ENCODE data around the gene CAPN11. TPM values are rescaled to one million over a fixed set of nuclear protein-coding genes. Genes with fewer than 3 reads are reported as not detected.

Gene CAPN11
- total and polyA plus RNA-seq, 2 donors (not counting 1 experiment from before 2014, with no cell fraction given) = not detected

- Histone ChIP-seq H3K4me3 (replicated peaks in 1 of 4; ENCODE audit: control extremely low read depth in 1 of 4, insufficient read depth in 1 of 4, low read depth in 3 of 4, low read length in 4 of 4) (no peak overlapping the region), H2AFZ (ENCODE audit: low read length) (no peak overlapping the region), H3K27me3 (ENCODE audit: control insufficient read depth, insufficient read depth, low read length) (peaks cover 3% of the 10 kb centered on the region), H3K79me2 (ENCODE audit: control insufficient read depth, insufficient read depth, low read length) (no peaks in the 10 kb centered on the region), H3K9me3 (ENCODE audit: control insufficient read depth, insufficient read depth, low read depth, low read length) (no peaks in the 10 kb centered on the region), H3K4me1 (ENCODE audit: control insufficient read depth, extremely low read depth, insufficient read depth, low read length) (no peaks in the 10 kb centered on the region), H4K20me1 (ENCODE audit: control insufficient read depth, extremely low read depth, insufficient read depth, low read length) (no peaks in the 10 kb centered on the region), H3K36me3 (ENCODE audit: control insufficient read depth, insufficient read depth, low read length) (no peaks in the 10 kb centered on the region), H3K27ac (ENCODE audit: insufficient read depth, low read length) (no peak overlapping the region), H3K9ac (ENCODE audit: insufficient read depth, low read length) (no peak overlapping the region), H3K4me2 (ENCODE audit: extremely low read depth, insufficient read depth, low read length) (no peak overlapping the region)
- TF ChIP-seq CTCF (conservative IDR thresholded peaks at IDR 0.05 in 1 of 2, IDR thresholded peaks at IDR 0.05 in 1 of 2; ENCODE audit: low read depth in 1 of 2, low read length in 2 of 2) = no peak
- no peak for TF ChIP-seq EZH2 (IDR thresholded peaks at IDR 0.05; ENCODE audit: low read length, missing control alignments)
- DNase-seq (ENCODE audit: low read depth in 2 of 2) = no peak
These were observed 43.2 kb downstream of the CAPN11 start for GRCh38 chr6:44201638-44202303.

- H3K4me3 ChIP-seq (replicated peaks in 1 of 4; ENCODE audit: control extremely low read depth in 1 of 4, insufficient read depth in 1 of 4, low read depth in 3 of 4, low read length in 4 of 4) = no peak overlapping the region
- no peak overlapping the region for H2AFZ ChIP-seq (ENCODE audit: low read length)
- DNase-seq (ENCODE audit: low read depth in 2 of 2) = no peak
- H3K27ac ChIP-seq (ENCODE audit: insufficient read depth, low read length) = no peak overlapping the region
- TF ChIP-seq CTCF (conservative IDR thresholded peaks at IDR 0.05 in 1 of 2, IDR thresholded peaks at IDR 0.05 in 1 of 2; ENCODE audit: low read depth in 1 of 2, low read length in 2 of 2) (no peak), EZH2 (IDR thresholded peaks at IDR 0.05; ENCODE audit: low read length, missing control alignments) (no peak)
- peaks cover 3% of the 10 kb centered on the region for H3K27me3 ChIP-seq (ENCODE audit: control insufficient read depth, insufficient read depth, low read length)
- H3K4me2 ChIP-seq (ENCODE audit: extremely low read depth, insufficient read depth, low read length) = no peak overlapping the region
- no peak overlapping the region for H3K9ac ChIP-seq (ENCODE audit: insufficient read depth, low read length)
- no peaks in the 10 kb centered on the region for H3K9me3 ChIP-seq (ENCODE audit: control insufficient read depth, insufficient read depth, low read depth, low read length)
- H3K79me2 ChIP-seq (ENCODE audit: control insufficient read depth, insufficient read depth, low read length) = no peaks in the 10 kb centered on the region
- no peaks in the 10 kb centered on the region for H3K4me1 ChIP-seq (ENCODE audit: control insufficient read depth, extremely low read depth, insufficient read depth, low read length)
- H3K36me3 ChIP-seq (ENCODE audit: control insufficient read depth, insufficient read depth, low read length) = no peaks in the 10 kb centered on the region
- H4K20me1 ChIP-seq (ENCODE audit: control insufficient read depth, extremely low read depth, insufficient read depth, low read length) = no peaks in the 10 kb centered on the region
These were observed 43.8 kb downstream of the CAPN11 start for GRCh38 chr6:44202332-44202971.

GRCh38 chr6:44202972-44203750, 44.5 kb downstream of the CAPN11 start:
- no peak overlapping the region for H3K4me2 ChIP-seq (ENCODE audit: extremely low read depth, insufficient read depth, low read length)
- peaks cover 3% of the 10 kb centered on the region for H3K27me3 ChIP-seq (ENCODE audit: control insufficient read depth, insufficient read depth, low read length)
- TF ChIP-seq CTCF (conservative IDR thresholded peaks at IDR 0.05 in 1 of 2, IDR thresholded peaks at IDR 0.05 in 1 of 2; ENCODE audit: low read depth in 1 of 2, low read length in 2 of 2) = no peak
- no peak for TF ChIP-seq EZH2 (IDR thresholded peaks at IDR 0.05; ENCODE audit: low read length, missing control alignments)
- H3K36me3 ChIP-seq (ENCODE audit: control insufficient read depth, insufficient read depth, low read length) = no peaks in the 10 kb centered on the region
- H3K9ac ChIP-seq (ENCODE audit: insufficient read depth, low read length) = no peak overlapping the region
- H3K9me3 ChIP-seq (ENCODE audit: control insufficient read depth, insufficient read depth, low read depth, low read length) = no peaks in the 10 kb centered on the region
- no peak overlapping the region for H2AFZ ChIP-seq (ENCODE audit: low read length)
- H4K20me1 ChIP-seq (ENCODE audit: control insufficient read depth, extremely low read depth, insufficient read depth, low read length) = no peaks in the 10 kb centered on the region
- no peaks in the 10 kb centered on the region for H3K79me2 ChIP-seq (ENCODE audit: control insufficient read depth, insufficient read depth, low read length)
- no peak overlapping the region for H3K4me3 ChIP-seq (replicated peaks in 1 of 4; ENCODE audit: control extremely low read depth in 1 of 4, insufficient read depth in 1 of 4, low read depth in 3 of 4, low read length in 4 of 4)
- DNase-seq (ENCODE audit: low read depth in 2 of 2) = no peak
- H3K27ac ChIP-seq (ENCODE audit: insufficient read depth, low read length) = no peak overlapping the region
- no peaks in the 10 kb centered on the region for H3K4me1 ChIP-seq (ENCODE audit: control insufficient read depth, extremely low read depth, insufficient read depth, low read length)

Data from fibroblast of lung (primary cell).